Hepatic stellate cell (primary cell): ENCODE measurements around the gene KRTAP10-4.

Source experiments
- DNase-seq: peaks from one replicate; pipeline ENCODE4 v3.0.0; 2011; ENCODE audit warnings: low spot score

Gene KRTAP10-4

DNA sequence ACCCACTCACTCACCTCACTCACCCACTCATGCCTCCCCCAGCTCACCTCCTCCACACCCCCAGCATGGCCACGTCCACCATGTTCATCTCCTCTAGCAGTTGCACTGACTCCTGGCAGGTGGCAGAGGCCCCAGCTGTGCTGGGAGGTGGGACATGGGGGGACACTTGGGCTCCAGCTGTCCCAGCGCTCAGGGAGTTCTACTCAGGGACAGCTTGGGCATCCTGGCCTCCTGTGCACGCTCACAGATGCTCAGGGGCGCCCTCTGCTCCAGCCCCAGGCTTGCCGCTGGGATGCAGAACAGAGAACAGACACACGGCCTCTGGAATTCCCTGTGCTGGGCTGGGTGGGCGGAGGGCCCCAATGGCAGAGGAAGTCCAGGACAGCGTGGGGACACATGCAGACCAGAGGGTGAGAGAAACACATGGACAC, 43.6 kb downstream of the KRTAP10-4 start:
- no peak for DNase-seq

DNA sequence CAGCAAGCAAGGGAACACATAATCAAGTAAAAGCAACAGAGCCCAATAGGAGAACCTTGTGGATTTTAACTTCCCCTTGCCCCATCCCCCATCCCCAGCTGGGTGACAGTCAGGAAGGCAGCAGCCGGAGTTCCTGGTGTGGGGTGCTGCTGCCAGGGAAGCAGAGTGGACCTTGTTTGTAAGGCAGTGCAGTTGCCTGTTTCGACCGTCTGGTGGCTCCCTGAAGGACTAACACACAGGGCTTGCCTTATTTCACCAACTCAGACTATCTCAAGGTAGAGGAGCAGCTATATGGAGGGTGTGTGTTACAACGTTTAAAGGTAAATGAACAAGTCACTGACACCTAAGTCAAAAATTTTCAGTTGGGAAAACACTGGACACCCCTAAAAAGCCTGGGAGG, 45.0 kb downstream of the KRTAP10-4 start:
- peak; percentile 14 for DNase-seq

DNA sequence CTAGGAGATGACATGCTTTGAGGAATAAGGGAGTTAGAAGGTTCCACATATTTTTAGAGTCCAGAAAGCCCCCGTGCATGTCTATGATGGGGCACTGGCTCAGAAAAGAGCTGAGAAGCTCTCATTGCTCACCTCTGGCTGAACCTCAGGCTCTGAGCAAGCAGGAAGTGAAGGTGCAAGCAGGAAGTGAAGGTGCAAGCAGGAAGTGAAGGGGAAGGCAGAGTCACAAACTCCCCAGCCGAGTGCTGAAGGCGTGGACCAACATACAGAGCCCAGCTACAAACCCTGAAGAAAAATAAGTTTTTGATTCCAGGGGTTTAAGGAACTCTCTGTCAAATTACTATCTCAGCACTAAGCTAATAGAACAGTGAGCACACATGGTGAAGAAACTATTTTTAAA, 45.4 kb downstream of the KRTAP10-4 start:
- no peak for DNase-seq

DNA sequence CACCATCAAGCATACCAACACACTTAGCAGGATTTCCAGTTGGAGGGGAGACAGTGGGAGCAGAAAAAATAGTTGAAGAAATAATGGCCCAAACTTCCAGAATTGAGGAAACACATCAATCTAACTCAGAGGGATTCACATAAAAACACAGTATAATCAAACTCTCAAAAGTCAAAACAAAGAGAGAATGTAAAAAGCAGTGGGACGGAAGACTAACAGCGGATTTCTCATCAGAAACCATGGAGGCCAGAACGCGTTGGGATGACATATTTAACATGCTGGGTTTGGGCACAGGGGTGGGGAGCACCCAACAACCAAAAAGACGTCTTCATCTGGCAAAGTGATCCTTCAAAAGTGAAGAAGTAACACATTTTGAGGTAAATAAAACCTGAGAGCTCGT, 46.4 kb downstream of the KRTAP10-4 start:
- DNase-seq, result no peak

DNA sequence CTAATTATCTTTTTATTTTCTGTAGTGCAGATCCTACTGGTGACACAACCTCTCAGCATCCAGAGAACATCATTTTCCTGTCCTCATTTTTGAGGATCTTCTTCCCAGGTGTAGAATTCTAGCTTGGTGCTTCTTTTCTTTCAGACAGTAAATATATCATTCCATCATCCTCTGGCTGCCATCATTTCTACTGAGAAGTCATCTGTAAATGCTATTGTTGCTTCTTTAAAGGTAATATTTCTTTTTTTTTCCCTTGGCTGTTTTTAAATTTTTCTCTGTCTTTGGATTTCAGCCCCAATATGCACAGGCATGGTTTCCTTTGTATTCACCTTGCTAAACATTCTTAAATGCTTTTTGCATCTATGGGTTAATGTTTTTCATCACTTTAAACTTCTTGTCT, 50.0 kb downstream of the KRTAP10-4 start:
- DNase-seq, result no peak
